ENCODE results near the gene LTB4R2.

LTB4R2 gene

GRCh38 chr14:24277071-24277470, 32.9 kb upstream of the LTB4R2 start:
- DNase-seq (ENCODE audit: low read depth in 2 of 2) = no peak

GRCh38 chr14:24277606-24278321, 32.2 kb upstream of the LTB4R2 start:
- no peak for DNase-seq (ENCODE audit: low read depth in 2 of 2)

- no peak for DNase-seq (ENCODE audit: low read depth in 2 of 2)
Measured at GRCh38 chr14:24278424-24278823, 31.5 kb upstream of the LTB4R2 start.

- DNase-seq (ENCODE audit: low read depth in 2 of 2) = peak in 1 of 2 donors; percentile 43
Measured at GRCh38 chr14:24279301-24280186, 30.4 kb upstream of the LTB4R2 start.

GRCh38 chr14:24280797-24281460, 29.0 kb upstream of the LTB4R2 start:
- no peak for DNase-seq (ENCODE audit: low read depth in 2 of 2)

- DNase-seq (ENCODE audit: low read depth in 2 of 2) = no peak
Measured at GRCh38 chr14:24281636-24282035, 28.3 kb upstream of the LTB4R2 start.

- DNase-seq (ENCODE audit: low read depth in 2 of 2) = no peak
Measured at GRCh38 chr14:24282736-24283135, 27.2 kb upstream of the LTB4R2 start.

GRCh38 chr14:24283796-24284460, 26.0 kb upstream of the LTB4R2 start:
- no peak for DNase-seq (ENCODE audit: low read depth in 2 of 2)

GRCh38 chr14:24284501-24285035, 25.4 kb upstream of the LTB4R2 start:
- no peak for DNase-seq (ENCODE audit: low read depth in 2 of 2)

- DNase-seq (ENCODE audit: low read depth in 2 of 2) = no peak
Measured at GRCh38 chr14:24285351-24285750, 24.6 kb upstream of the LTB4R2 start.

GRCh38 chr14:24286996-24287395, 22.9 kb upstream of the LTB4R2 start:
- no peak for DNase-seq (ENCODE audit: low read depth in 2 of 2)

GRCh38 chr14:24289649-24290280, 20.2 kb upstream of the LTB4R2 start:
- DNase-seq (ENCODE audit: low read depth in 2 of 2) = peak in 1 of 2 donors; percentile 21

- DNase-seq (ENCODE audit: low read depth in 2 of 2) = no peak
Measured at GRCh38 chr14:24290746-24291145, 19.2 kb upstream of the LTB4R2 start.

GRCh38 chr14:24291446-24292117, 18.4 kb upstream of the LTB4R2 start:
- DNase-seq (ENCODE audit: low read depth in 2 of 2) = no peak

GRCh38 chr14:24292118-24292807, 17.7 kb upstream of the LTB4R2 start:
- DNase-seq (ENCODE audit: low read depth in 2 of 2) = no peak

- DNase-seq (ENCODE audit: low read depth in 2 of 2) = no peak
Measured at GRCh38 chr14:24293525-24293924, 16.4 kb upstream of the LTB4R2 start.

- peak; percentile 59 to 70 for DNase-seq (ENCODE audit: low read depth in 2 of 2)
Measured at GRCh38 chr14:24296341-24297157, 13.4 kb upstream of the LTB4R2 start.

- DNase-seq (ENCODE audit: low read depth in 2 of 2) = no peak
Measured at GRCh38 chr14:24297190-24297964, 12.6 kb upstream of the LTB4R2 start.

Measured in stimulated activated CD4-positive, alpha-beta T cell treated with anti-CD3 and anti-CD28 coated beads, Interleukin-1b, Interleukin-23, amount 100 ng/mL, for 4 hours (primary cell).